ENCODE data around the gene HELZ. TPM values are rescaled to one million over a fixed set of nuclear protein-coding genes. Genes with fewer than 3 reads are reported as not detected.
"Not testable (repeated sequence)": the region's sequence is repeated elsewhere in the genome, so short reads cannot be mapped to it uniquely, and the experiment has no call there.

HELZ gene
- polyA plus RNA-seq, 6 donors from 2014 or later: 34.5 to 94.7 (median 75.5) TPM

DNA sequence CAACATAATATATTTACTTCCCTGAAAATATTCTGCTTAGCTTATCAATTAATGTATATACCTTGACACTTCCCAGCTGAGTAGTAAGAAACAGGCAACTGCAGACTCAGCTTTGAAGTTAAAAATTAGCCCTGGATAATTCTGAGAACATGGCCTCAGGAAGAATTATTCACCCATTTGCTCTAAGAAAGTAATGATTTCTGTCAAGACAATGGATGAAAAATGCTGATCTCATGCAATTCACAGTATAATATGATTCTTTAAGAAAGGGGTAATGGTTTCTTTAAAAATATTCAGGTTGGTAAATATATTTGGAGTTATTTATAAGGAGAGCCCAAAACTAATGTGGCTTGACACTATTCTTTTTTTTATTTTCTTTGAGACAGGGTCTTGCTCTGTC lies 111.8 kb downstream of the HELZ start:
- Mint-ChIP-seq H3K36me3 (peaks cover 24 to 41% of the 10 kb centered on the region in 2 donors), H3K9me3 (no peaks in the 10 kb centered on the region), H3K27ac (no peak overlapping the region), H3K4me3 (no peak overlapping the region), H3K4me1 (peaks cover 0 to 2% (median under 1%) of the 10 kb centered on the region in 3 donors), H3K27me3 (no peaks in the 10 kb centered on the region)
- ATAC-seq (ENCODE audit: low read depth in 2 of 2): no peak
- no peak for DNase-seq

DNA sequence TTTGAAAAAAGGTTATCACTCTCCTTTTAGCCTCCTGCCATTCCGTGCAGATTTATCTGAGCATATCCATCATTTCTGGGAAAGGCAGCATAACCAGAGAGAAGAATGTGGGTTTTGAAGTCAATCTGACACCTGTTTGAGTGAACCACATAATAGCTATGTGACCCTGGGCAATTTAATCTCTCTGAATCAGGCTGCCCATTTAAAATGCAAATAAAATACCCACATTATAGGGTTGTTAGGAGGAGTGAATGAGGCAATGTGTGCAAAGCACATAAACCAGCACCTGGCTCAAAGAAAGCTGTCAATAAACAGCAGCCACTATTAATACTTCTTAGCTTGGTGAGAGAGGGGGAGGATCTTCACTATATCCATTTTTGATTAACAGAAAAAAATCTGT lies 112.6 kb downstream of the HELZ start:
- Mint-ChIP-seq H3K4me1 (peaks cover 0 to 2% (median 0%) of the 10 kb centered on the region in 3 donors), H3K27ac (peak overlapping the region in 1 of 6 donors; percentile 38), H3K36me3 (peaks cover 16 to 40% of the 10 kb centered on the region in 2 donors), H3K27me3 (no peaks in the 10 kb centered on the region), H3K4me3 (no peak overlapping the region), H3K9me3 (no peaks in the 10 kb centered on the region)
- no peak for DNase-seq
- no peak for ATAC-seq (ENCODE audit: low read depth in 2 of 2)

- no peak for ATAC-seq (ENCODE audit: low read depth in 2 of 2)
- Mint-ChIP-seq H3K27ac (peak overlapping the region in 2 of 6 donors; percentile 47 to 66), H3K4me3 (no peak overlapping the region), H3K4me1 (peaks cover 4 to 7% (median 6%) of the 10 kb centered on the region in 3 donors), H3K36me3 (peaks cover 7 to 33% of the 10 kb centered on the region in 2 donors), H3K27me3 (no peaks in the 10 kb centered on the region), H3K9me3 (no peaks in the 10 kb centered on the region)
- DNase-seq: no peak
Measured at GRCh38 chr17:67130768-67131167, 114.2 kb downstream of the HELZ start.

DNA sequence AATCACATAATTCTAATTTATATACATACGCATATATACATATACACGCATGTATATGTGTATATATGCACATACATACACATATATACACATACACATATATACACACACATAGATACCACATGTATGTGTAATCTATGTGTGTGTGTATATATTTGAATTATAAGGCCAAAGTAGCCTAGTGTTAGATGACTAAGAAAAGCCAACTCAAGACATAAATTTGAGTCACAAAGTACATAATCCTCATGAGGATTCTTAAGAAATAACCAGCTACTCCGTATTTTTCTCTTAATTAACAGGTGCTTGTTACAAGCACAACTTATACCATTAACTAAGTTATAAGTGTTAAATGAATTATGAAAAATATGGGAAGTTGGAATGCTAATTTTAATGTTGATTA lies 115.7 kb downstream of the HELZ start:
- Mint-ChIP-seq H3K27ac (no peak overlapping the region), H3K9me3 (no peaks in the 10 kb centered on the region), H3K4me1 (peaks cover 4 to 7% (median 6%) of the 10 kb centered on the region in 3 donors), H3K27me3 (no peaks in the 10 kb centered on the region), H3K4me3 (no peak overlapping the region), H3K36me3 (peaks cover 8 to 27% of the 10 kb centered on the region in 2 donors)
- no peak for ATAC-seq (ENCODE audit: low read depth in 2 of 2)
- no peak for DNase-seq

DNA sequence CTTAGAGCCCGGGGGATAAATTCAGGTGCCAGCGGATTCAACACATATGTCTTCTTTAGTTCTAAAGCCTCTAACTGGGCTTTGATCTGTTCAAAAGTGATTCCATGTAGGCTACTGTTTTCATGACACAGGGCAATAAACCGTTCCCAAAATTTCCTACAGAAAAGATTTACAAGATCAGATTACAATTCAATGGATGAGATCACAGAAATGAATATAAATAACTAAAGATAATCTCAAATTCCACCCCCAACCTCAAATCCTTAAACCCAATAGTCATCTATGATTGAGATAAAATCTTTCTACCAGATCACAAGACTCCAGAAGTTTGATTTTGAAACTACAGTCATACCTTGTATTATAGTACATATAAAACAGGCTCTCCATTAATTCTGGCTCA lies 116.3 kb downstream of the HELZ start:
- Mint-ChIP-seq H3K4me3 (no peak overlapping the region), H3K27me3 (no peaks in the 10 kb centered on the region), H3K9me3 (no peaks in the 10 kb centered on the region), H3K4me1 (peaks cover 4 to 7% (median 6%) of the 10 kb centered on the region in 3 donors), H3K27ac (no peak overlapping the region), H3K36me3 (peaks cover 8 to 28% of the 10 kb centered on the region in 2 donors)
- DNase-seq (no peak), ATAC-seq (ENCODE audit: low read depth in 2 of 2) (no peak)

DNA sequence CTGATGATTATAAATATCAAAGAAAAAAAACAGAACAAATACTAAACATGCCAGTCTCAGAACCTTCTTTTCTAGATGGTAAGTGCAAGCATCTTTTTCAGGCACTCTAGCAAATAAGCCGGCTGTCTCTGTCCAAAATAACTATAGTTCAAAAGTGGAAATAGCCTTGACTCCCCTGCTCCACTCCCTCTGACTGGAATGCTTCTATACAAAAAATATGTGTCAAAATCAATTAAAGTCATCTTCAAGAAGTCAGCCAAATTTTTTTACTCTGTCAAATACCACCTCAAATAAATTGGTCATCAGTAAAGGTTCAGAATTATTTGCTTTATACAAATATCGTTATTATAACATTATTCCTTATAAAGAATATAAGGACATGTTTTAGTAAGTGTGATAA lies 117.1 kb downstream of the HELZ start:
- no peaks in the 10 kb centered on the region for H3K27me3 Mint-ChIP-seq
- DNase-seq (no peak), ATAC-seq (ENCODE audit: low read depth in 2 of 2) (no peak)
- no peaks in the 10 kb centered on the region for H3K9me3 Mint-ChIP-seq
- no peak overlapping the region for H3K4me3 Mint-ChIP-seq
- H3K4me1 Mint-ChIP-seq: peaks cover 4 to 7% (median 6%) of the 10 kb centered on the region in 3 donors
- H3K27ac Mint-ChIP-seq: peak overlapping the region in 1 of 6 donors; percentile 22
- peaks cover 8 to 31% of the 10 kb centered on the region in 2 donors for H3K36me3 Mint-ChIP-seq

GRCh38 chr17:67126983-67127382 lies 118.0 kb downstream of the HELZ start:
- no peak for DNase-seq

DNA sequence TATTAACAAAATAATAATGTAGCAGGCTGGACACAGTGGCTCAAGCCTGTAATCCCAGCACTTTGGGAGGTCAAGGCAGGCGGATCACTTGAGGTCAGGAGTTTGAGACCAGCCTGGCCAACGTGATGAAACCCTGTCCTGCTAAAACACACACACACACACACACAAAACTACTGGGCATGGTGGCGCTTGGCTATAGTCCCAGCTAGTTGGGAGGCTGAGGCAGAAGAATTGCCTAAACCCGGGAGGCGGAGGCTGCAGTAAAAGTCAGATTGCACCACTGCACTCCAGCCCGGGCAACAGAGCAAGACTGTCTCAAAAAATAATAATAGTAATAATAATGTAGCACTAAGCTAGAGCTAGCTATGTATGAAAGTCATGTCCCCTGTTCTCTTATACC lies 118.5 kb downstream of the HELZ start:
- H3K9me3 Mint-ChIP-seq; H3K4me3 Mint-ChIP-seq; H3K27me3 Mint-ChIP-seq; H3K4me1 Mint-ChIP-seq; H3K27ac Mint-ChIP-seq; ATAC-seq (ENCODE audit: low read depth in 2 of 2); DNase-seq: not testable (repeated sequence)
- H3K36me3 Mint-ChIP-seq: peaks cover 8 to 27% of the 10 kb centered on the region in 2 donors

More at GRCh38 chr17:67126983-67127382, 118.0 kb downstream of the HELZ start:
- H3K4me3 Mint-ChIP-seq: no peak overlapping the region
- peaks cover 8 to 31% of the 10 kb centered on the region in 2 donors for H3K36me3 Mint-ChIP-seq
- H3K27ac Mint-ChIP-seq: peak overlapping the region in 4 of 6 donors; percentile 2 to 73 (median 16)
- H3K4me1 Mint-ChIP-seq: peaks cover 4 to 7% (median 4%) of the 10 kb centered on the region in 3 donors
- H3K9me3 Mint-ChIP-seq: no peaks in the 10 kb centered on the region
- no peak for ATAC-seq (ENCODE audit: low read depth in 2 of 2)
- H3K27me3 Mint-ChIP-seq: no peaks in the 10 kb centered on the region

DNA sequence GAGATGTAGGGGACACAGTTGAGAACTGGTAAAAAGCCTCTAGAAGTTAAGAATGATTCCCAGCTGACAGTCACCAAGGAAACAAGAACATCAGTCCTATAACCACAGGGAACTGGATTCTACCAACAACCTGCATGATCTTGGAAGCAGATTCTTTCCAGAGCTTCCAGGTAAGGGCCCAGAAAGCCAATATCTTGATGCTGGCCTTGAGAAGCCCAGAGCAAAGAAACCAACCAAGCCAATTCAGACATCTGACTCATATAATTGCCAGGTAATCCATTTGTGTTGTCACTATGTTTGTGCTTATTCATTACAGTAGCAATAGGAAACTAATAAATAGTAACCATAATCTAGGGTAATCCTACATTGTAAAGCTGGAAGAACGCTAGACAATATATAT lies 119.1 kb downstream of the HELZ start:
- H3K4me1 Mint-ChIP-seq: peaks cover 4 to 7% (median 4%) of the 10 kb centered on the region in 3 donors
- H3K9me3 Mint-ChIP-seq: no peaks in the 10 kb centered on the region
- no peak for ATAC-seq (ENCODE audit: low read depth in 2 of 2)
- no peak overlapping the region for H3K4me3 Mint-ChIP-seq
- H3K36me3 Mint-ChIP-seq: peaks cover 8 to 29% of the 10 kb centered on the region in 2 donors
- H3K27ac Mint-ChIP-seq: peak overlapping the region in 1 of 6 donors; percentile 62
- no peaks in the 10 kb centered on the region for H3K27me3 Mint-ChIP-seq
- DNase-seq: no peak

- Mint-ChIP-seq H3K27me3 (no peaks in the 10 kb centered on the region), H3K36me3 (peaks cover 10 to 34% of the 10 kb centered on the region in 2 donors), H3K4me3 (no peak overlapping the region), H3K4me1 (peaks cover 4 to 7% (median 4%) of the 10 kb centered on the region in 3 donors), H3K27ac (peak overlapping the region in 3 of 6 donors; percentile 8 to 62 (median 16)), H3K9me3 (no peaks in the 10 kb centered on the region)
- DNase-seq (no peak), ATAC-seq (ENCODE audit: low read depth in 2 of 2) (no peak)
Measured at GRCh38 chr17:67125417-67125816, 119.6 kb downstream of the HELZ start.

- DNase-seq (no peak), ATAC-seq (ENCODE audit: low read depth in 2 of 2) (no peak)
- peaks cover 14 to 38% of the 10 kb centered on the region in 2 donors for H3K36me3 Mint-ChIP-seq
- H3K4me1 Mint-ChIP-seq: peaks cover 4 to 7% (median 4%) of the 10 kb centered on the region in 3 donors
- no peaks in the 10 kb centered on the region for H3K9me3 Mint-ChIP-seq
- no peak overlapping the region for H3K27ac Mint-ChIP-seq
- no peak overlapping the region for H3K4me3 Mint-ChIP-seq
- H3K27me3 Mint-ChIP-seq: no peaks in the 10 kb centered on the region
Measured at GRCh38 chr17:67124450-67125148, 120.4 kb downstream of the HELZ start.

DNA sequence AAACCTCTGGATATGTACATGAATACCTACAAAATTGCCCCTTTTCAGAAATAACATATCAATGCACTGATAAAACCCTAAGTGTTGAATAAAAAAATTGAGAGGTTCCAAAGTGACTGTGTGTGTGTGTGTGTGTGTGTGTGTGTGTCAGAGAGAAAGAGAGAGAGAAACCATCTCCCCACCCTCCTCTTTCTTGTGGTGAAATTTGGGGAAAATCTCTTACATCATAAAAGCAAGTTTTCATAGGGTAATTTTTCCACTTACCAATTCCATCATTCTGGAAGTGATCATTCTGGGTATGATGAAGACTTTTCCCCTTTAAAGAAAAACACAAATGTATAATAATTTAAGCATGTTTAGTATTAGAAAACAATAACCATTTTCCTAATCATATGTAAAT lies 121.3 kb downstream of the HELZ start:
- ATAC-seq (ENCODE audit: low read depth in 2 of 2): no peak
- peaks cover 0 to 2% (median 0%) of the 10 kb centered on the region in 7 donors for H3K9me3 Mint-ChIP-seq
- H3K27me3 Mint-ChIP-seq: no peaks in the 10 kb centered on the region
- H3K27ac Mint-ChIP-seq: no peak overlapping the region
- H3K4me1 Mint-ChIP-seq: peaks cover 4 to 7% (median 4%) of the 10 kb centered on the region in 3 donors
- no peak overlapping the region for H3K4me3 Mint-ChIP-seq
- peaks cover 21 to 42% of the 10 kb centered on the region in 2 donors for H3K36me3 Mint-ChIP-seq
- no peak for DNase-seq

DNA sequence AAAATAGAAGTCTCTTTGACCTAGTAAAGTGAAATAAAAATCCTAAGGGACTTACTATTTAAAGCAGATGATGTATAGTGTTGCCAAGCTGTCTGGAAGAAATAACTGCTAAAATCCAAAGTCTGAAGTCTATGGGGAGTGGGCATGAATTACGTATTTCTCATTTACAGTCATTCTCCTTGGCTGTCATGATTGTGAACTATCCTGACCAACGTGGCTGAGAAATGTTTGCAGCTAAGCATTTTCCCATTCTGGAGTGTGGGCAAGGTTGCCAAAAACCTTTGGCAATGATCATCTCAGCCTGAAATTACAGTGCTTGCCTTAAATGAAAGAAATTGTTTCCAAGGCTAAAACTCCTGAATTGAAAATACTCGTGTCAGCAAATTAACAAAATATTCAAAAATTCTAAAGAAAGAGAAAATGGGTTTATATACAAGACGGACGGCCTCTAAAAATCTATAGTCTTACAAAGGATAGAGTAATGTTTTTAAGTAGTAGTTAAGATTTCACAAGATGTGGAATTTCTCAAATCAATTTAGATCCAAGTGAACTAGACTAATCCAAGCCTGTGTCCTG lies 123.6 kb downstream of the HELZ start:
- no peaks in the 10 kb centered on the region for H3K4me1 Mint-ChIP-seq
- peaks cover 25 to 46% of the 10 kb centered on the region in 2 donors for H3K36me3 Mint-ChIP-seq

GRCh38 chr17:67119102-67119501 lies 125.9 kb downstream of the HELZ start:
- Mint-ChIP-seq H3K27me3 (no peaks in the 10 kb centered on the region), H3K27ac (no peak overlapping the region), H3K36me3 (peaks cover 34 to 64% of the 10 kb centered on the region in 2 donors), H3K4me1 (no peaks in the 10 kb centered on the region), H3K9me3 (peaks cover 2 to 27% (median 17%) of the 10 kb centered on the region in 7 donors), H3K4me3 (no peak overlapping the region)
- no peak for ATAC-seq (ENCODE audit: low read depth in 2 of 2)
- no peak for DNase-seq

More for the DNA sequence above, 123.6 kb downstream of the HELZ start:
- H3K9me3 Mint-ChIP-seq: peaks cover under 1 to 15% (median 8%) of the 10 kb centered on the region in 7 donors
- no peak overlapping the region for H3K27ac Mint-ChIP-seq
- ATAC-seq (ENCODE audit: low read depth in 2 of 2) (no peak), DNase-seq (no peak)
- no peaks in the 10 kb centered on the region for H3K27me3 Mint-ChIP-seq
- no peak overlapping the region for H3K4me3 Mint-ChIP-seq

All from naive B cell (primary cell).